ENCODE results near the gene AGT. TPM values are rescaled to one million over a fixed set of nuclear protein-coding genes. Genes with fewer than 3 reads are reported as not detected.
"Not testable (repeated sequence)": the region's sequence is repeated elsewhere in the genome, so short reads cannot be mapped to it uniquely, and the experiment has no call there.

The AGT gene
- total RNA-seq, 1 experiment from 2014 or later: 0.93 TPM

GRCh38 chr1:230721849-230722522 lies 8.1 kb upstream of the AGT start:
- H3K4me3 ChIP-seq (replicated peaks in 1 of 2; ENCODE audit: low read depth in 1 of 2, low read length in 2 of 2); BruUV-seq (replicated peaks); H3K9me2 ChIP-seq (ENCODE audit: insufficient read depth); H3K27ac ChIP-seq (ENCODE audit: low read depth, low read length); H4K20me1 ChIP-seq (ENCODE audit: insufficient read depth); DNase-seq (ENCODE audit: low read depth, low spot score); ATAC-seq; H3K9ac ChIP-seq (ENCODE audit: low read length); H3K4me2 ChIP-seq (ENCODE audit: low read length); CTCF ChIA-PET; H3K9me3 ChIP-seq (ENCODE audit: control insufficient read depth in 1 of 2, insufficient read depth in 1 of 2, low read depth in 1 of 2, low read length in 2 of 2); H3K36me3 ChIP-seq (ENCODE audit: control insufficient read depth in 1 of 2, insufficient read depth in 2 of 2, low read length in 2 of 2); H3K79me2 ChIP-seq (ENCODE audit: insufficient read depth, low read length); RAD21 ChIA-PET (ENCODE audit: low non-redundant PET in 1 of 2, low total read pairs in 2 of 2, uncharacterized antibody in 2 of 2, unreplicated experiment in 2 of 2); H3K27me3 ChIP-seq (ENCODE audit: insufficient read depth, low read length); intact Hi-C loops (cut with micrococcal nuclease); H2AFZ ChIP-seq (ENCODE audit: low read depth, low read length, poor library complexity, severe bottlenecking); H3K4me1 ChIP-seq (ENCODE audit: control insufficient read depth in 1 of 2, insufficient read depth in 2 of 2, low read length in 2 of 2); POLR2A ChIA-PET: not testable (repeated sequence)

GRCh38 chr1:230717251-230717650 lies 3.3 kb upstream of the AGT start:
- Histone ChIP-seq H3K9me2 (ENCODE audit: insufficient read depth) (no peaks in the 10 kb centered on the region), H3K36me3 (ENCODE audit: control insufficient read depth in 1 of 2, insufficient read depth in 2 of 2, low read length in 2 of 2) (no peaks in the 10 kb centered on the region), H3K79me2 (ENCODE audit: insufficient read depth, low read length) (no peaks in the 10 kb centered on the region), H3K27me3 (ENCODE audit: insufficient read depth, low read length) (no peaks in the 10 kb centered on the region), H4K20me1 (ENCODE audit: insufficient read depth) (no peaks in the 10 kb centered on the region), H3K4me2 (ENCODE audit: low read length) (no peak overlapping the region), H3K4me3 (replicated peaks in 1 of 2; ENCODE audit: low read depth in 1 of 2, low read length in 2 of 2) (no peak overlapping the region), H2AFZ (ENCODE audit: low read depth, low read length, poor library complexity, severe bottlenecking) (no peak overlapping the region), H3K27ac (ENCODE audit: low read depth, low read length) (no peak overlapping the region), H3K9ac (ENCODE audit: low read length) (no peak overlapping the region), H3K4me1 (ENCODE audit: control insufficient read depth in 1 of 2, insufficient read depth in 2 of 2, low read length in 2 of 2) (no peaks in the 10 kb centered on the region), H3K9me3 (ENCODE audit: control insufficient read depth in 1 of 2, insufficient read depth in 1 of 2, low read depth in 1 of 2, low read length in 2 of 2) (no peaks in the 10 kb centered on the region; a peak in 1 of 4 replicates)
- intact Hi-C loops (cut with micrococcal nuclease): no loop called here
- CTCF ChIA-PET: no interaction called here
- TF ChIP-seq CBX3 (IDR thresholded peaks at IDR 0.05; ENCODE audit: low read depth) (no peak), FOSL1 (IDR thresholded peaks at IDR 0.05; ENCODE audit: low read depth) (no peak), POLR2AphosphoS5 (IDR thresholded peaks at IDR 0.05; ENCODE audit: low read depth, low read length) (no peak), YY1 (IDR thresholded peaks at IDR 0.05; ENCODE audit: extremely low read depth, insufficient replicate concordance, low read depth, low read length) (no peak), SIN3A (IDR thresholded peaks at IDR 0.05; ENCODE audit: low read depth) (no peak), EGR1 (IDR thresholded peaks at IDR 0.05; ENCODE audit: low read depth) (no peak), ZFX (IDR thresholded peaks at IDR 0.05) (no peak), POLR2A (IDR thresholded peaks at IDR 0.05; ENCODE audit: borderline replicate concordance, extremely low read depth, insufficient read depth, insufficient read length) (no peak), SRF (IDR thresholded peaks at IDR 0.05; ENCODE audit: low read depth) (no peak), ZNF274 (IDR thresholded peaks at IDR 0.05; ENCODE audit: low read depth, low read length) (no peak), EZH2 (IDR thresholded peaks at IDR 0.05) (no peak), SP1 (IDR thresholded peaks at IDR 0.05; ENCODE audit: low read depth) (no peak)
- TF ChIP-seq, protein P1, sequence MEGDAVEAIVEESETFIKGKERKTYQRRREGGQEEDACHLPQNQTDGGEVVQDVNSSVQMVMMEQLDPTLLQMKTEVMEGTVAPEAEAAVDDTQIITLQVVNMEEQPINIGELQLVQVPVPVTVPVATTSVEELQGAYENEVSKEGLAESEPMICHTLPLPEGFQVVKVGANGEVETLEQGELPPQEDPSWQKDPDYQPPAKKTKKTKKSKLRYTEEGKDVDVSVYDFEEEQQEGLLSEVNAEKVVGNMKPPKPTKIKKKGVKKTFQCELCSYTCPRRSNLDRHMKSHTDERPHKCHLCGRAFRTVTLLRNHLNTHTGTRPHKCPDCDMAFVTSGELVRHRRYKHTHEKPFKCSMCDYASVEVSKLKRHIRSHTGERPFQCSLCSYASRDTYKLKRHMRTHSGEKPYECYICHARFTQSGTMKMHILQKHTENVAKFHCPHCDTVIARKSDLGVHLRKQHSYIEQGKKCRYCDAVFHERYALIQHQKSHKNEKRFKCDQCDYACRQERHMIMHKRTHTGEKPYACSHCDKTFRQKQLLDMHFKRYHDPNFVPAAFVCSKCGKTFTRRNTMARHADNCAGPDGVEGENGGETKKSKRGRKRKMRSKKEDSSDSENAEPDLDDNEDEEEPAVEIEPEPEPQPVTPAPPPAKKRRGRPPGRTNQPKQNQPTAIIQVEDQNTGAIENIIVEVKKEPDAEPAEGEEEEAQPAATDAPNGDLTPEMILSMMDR (IDR thresholded peaks at IDR 0.05 in 2 of 3, conservative IDR thresholded peaks at IDR 0.05 in 1 of 3; ENCODE audit: borderline replicate concordance in 1 of 3, insufficient read depth in 1 of 3, low read depth in 2 of 3, low read length in 2 of 3): no peak
- TF ChIP-seq, protein P2, sequence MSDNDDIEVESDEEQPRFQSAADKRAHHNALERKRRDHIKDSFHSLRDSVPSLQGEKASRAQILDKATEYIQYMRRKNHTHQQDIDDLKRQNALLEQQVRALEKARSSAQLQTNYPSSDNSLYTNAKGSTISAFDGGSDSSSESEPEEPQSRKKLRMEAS (IDR thresholded peaks at IDR 0.05): no peak
- no TSS peak for BruUV-seq (replicated peaks)
- no peak for DNase-seq (ENCODE audit: low read depth, low spot score)
- no peak for ATAC-seq
- RAD21 ChIA-PET (ENCODE audit: low non-redundant PET in 1 of 2, low total read pairs in 2 of 2, uncharacterized antibody in 2 of 2, unreplicated experiment in 2 of 2): no interaction called here
- POLR2A ChIA-PET: no interaction called here

GRCh38 chr1:230716453-230716852 lies 2.5 kb upstream of the AGT start:
- H3K4me1 ChIP-seq (ENCODE audit: control insufficient read depth in 1 of 2, insufficient read depth in 2 of 2, low read length in 2 of 2); POLR2A ChIA-PET; H2AFZ ChIP-seq (ENCODE audit: low read depth, low read length, poor library complexity, severe bottlenecking); BruUV-seq (replicated peaks); DNase-seq (ENCODE audit: low read depth, low spot score); H3K4me3 ChIP-seq (replicated peaks in 1 of 2; ENCODE audit: low read depth in 1 of 2, low read length in 2 of 2); H3K4me2 ChIP-seq (ENCODE audit: low read length); CTCF ChIA-PET; H4K20me1 ChIP-seq (ENCODE audit: insufficient read depth); H3K27me3 ChIP-seq (ENCODE audit: insufficient read depth, low read length); H3K36me3 ChIP-seq (ENCODE audit: control insufficient read depth in 1 of 2, insufficient read depth in 2 of 2, low read length in 2 of 2); H3K9me2 ChIP-seq (ENCODE audit: insufficient read depth); ATAC-seq; H3K9me3 ChIP-seq (ENCODE audit: control insufficient read depth in 1 of 2, insufficient read depth in 1 of 2, low read depth in 1 of 2, low read length in 2 of 2); H3K79me2 ChIP-seq (ENCODE audit: insufficient read depth, low read length); H3K9ac ChIP-seq (ENCODE audit: low read length); H3K27ac ChIP-seq (ENCODE audit: low read depth, low read length); RAD21 ChIA-PET (ENCODE audit: low non-redundant PET in 1 of 2, low total read pairs in 2 of 2, uncharacterized antibody in 2 of 2, unreplicated experiment in 2 of 2); intact Hi-C loops (cut with micrococcal nuclease): not testable (repeated sequence)
